Mesendoderm (in vitro differentiated cells): ENCODE data around the gene XPA.

Source experiments
- DNase-seq: peaks from one replicate; pipeline ENCODE4 v3.0.0; 2013
- H2AK5ac ChIP-seq: 2 replicates; pipeline ENCODE4 v1.6.1; 2013; ENCODE audit warnings: low read length, inconsistent platforms
- H2BK120ac ChIP-seq: 2 replicates; pipeline ENCODE4 v1.6.1; 2013; ENCODE audit warnings: low read depth, mild to moderate bottlenecking, low read length, moderate library complexity, mixed read lengths
- H2BK15ac ChIP-seq: replicated peaks from 2 replicates; pipeline ENCODE4 v1.6.1; 2013; ENCODE audit warnings: low read depth, mild to moderate bottlenecking, moderate library complexity
- H2BK5ac ChIP-seq: 2 replicates; pipeline ENCODE4 v1.6.1; 2013; ENCODE audit warnings: low read length, inconsistent platforms
- H3K18ac ChIP-seq: 2 replicates; pipeline ENCODE4 v1.6.1; 2013; ENCODE audit warnings: mild to moderate bottlenecking, low read length, mixed read lengths
- H3K23ac ChIP-seq: one replicate; pipeline ENCODE4 v1.6.1; 2013; ENCODE audit warnings: low read length
- H3K27ac ChIP-seq: 2 replicates; pipeline ENCODE4 v1.5.1; 2013; ENCODE audit warnings: low read depth, mild to moderate bottlenecking, inconsistent platforms, low read length, moderate library complexity
- H3K27me3 ChIP-seq: 2 replicates; pipeline ENCODE4 v1.6.1; 2013; ENCODE audit warnings: low read length, control low read depth, mild to moderate bottlenecking, inconsistent platforms; ENCODE audit not compliant: insufficient read depth, poor library complexity
- H3K36me3 ChIP-seq: 2 replicates; pipeline ENCODE4 v1.6.1; 2013; ENCODE audit warnings: low read length, inconsistent platforms; ENCODE audit not compliant: control insufficient read depth, insufficient read depth
- H3K4ac ChIP-seq: one replicate; pipeline ENCODE4 v1.6.1; 2013; ENCODE audit warnings: low read depth, mild to moderate bottlenecking, low read length, moderate library complexity
- H3K4me1 ChIP-seq: 2 replicates; pipeline ENCODE4 v1.6.1; 2013; ENCODE audit warnings: low read depth, low read length, inconsistent platforms; ENCODE audit not compliant: control insufficient read depth
- H3K4me2 ChIP-seq: 2 replicates; pipeline ENCODE4 v1.6.1; 2013; ENCODE audit warnings: low read length
- H3K4me3 ChIP-seq: 2 replicates; pipeline ENCODE4 v1.5.1; 2013; ENCODE audit warnings: mild to moderate bottlenecking, low read length
- H3K56ac ChIP-seq: one replicate; pipeline ENCODE4 v1.6.1; 2013; ENCODE audit warnings: low read length
- H3K79me1 ChIP-seq: 2 replicates; pipeline ENCODE4 v1.6.1; 2013; ENCODE audit warnings: low read length, inconsistent platforms
- H3K79me2 ChIP-seq: 2 replicates; pipeline ENCODE4 v1.6.1; 2013; ENCODE audit warnings: mild to moderate bottlenecking, low read length; ENCODE audit not compliant: control insufficient read depth, insufficient read depth
- H3K9ac ChIP-seq: 2 replicates; pipeline ENCODE4 v1.6.1; 2013; ENCODE audit warnings: low read length, inconsistent platforms
- H4K5ac ChIP-seq: one replicate; pipeline ENCODE4 v1.6.1; 2013; ENCODE audit warnings: low read length
- H4K8ac ChIP-seq: one replicate; pipeline ENCODE4 v1.6.1; 2013; ENCODE audit warnings: low read depth, mild to moderate bottlenecking, control low read depth, low read length, moderate library complexity
- WGBS: extraction: QIAGEN DNeasy Blood & Tissue Kit; methylation state at CpG from one replicate; pipeline ENCODE4 v1.1.7; 2013; ENCODE audit warnings: low lambda C conversion rate, missing lambda C conversion rate; ENCODE audit not compliant: insufficient coverage; ENCODE audit errors: extremely low coverage; 5-methylcytosine and 5-hydroxymethylcytosine counted together

Gene XPA

GRCh38 chr9:97722331-97722730 lies 25.2 kb upstream of the XPA start:
- Histone ChIP-seq H3K4me2 (no peak overlapping the region), H3K79me2 (no peaks in the 10 kb centered on the region), H3K23ac (no peak overlapping the region), H3K27me3 (no peaks in the 10 kb centered on the region), H3K56ac (no peak overlapping the region), H2AK5ac (no peak overlapping the region), H3K36me3 (no peaks in the 10 kb centered on the region), H3K79me1 (no peaks in the 10 kb centered on the region), H2BK5ac (no peak overlapping the region), H3K18ac (no peak overlapping the region), H2BK15ac (no peak overlapping the region), H3K27ac (no peak overlapping the region), H3K4me1 (no peaks in the 10 kb centered on the region), H4K5ac (no peak overlapping the region), H3K9ac (no peak overlapping the region), H3K4ac (no peak overlapping the region), H4K8ac (no peak overlapping the region), H3K4me3 (no peak overlapping the region), H2BK120ac (no peak overlapping the region)
- no CpG with 5 or more reads among the region's 2 CpGs for WGBS
- no peak for DNase-seq

- Histone ChIP-seq H3K4ac (no peak overlapping the region), H4K8ac (no peak overlapping the region), H3K4me2 (no peak overlapping the region), H3K36me3 (no peaks in the 10 kb centered on the region), H3K79me2 (no peaks in the 10 kb centered on the region), H3K79me1 (no peaks in the 10 kb centered on the region), H4K5ac (no peak overlapping the region), H2BK120ac (no peak overlapping the region), H3K23ac (no peak overlapping the region), H3K27me3 (no peaks in the 10 kb centered on the region), H3K27ac (no peak overlapping the region), H3K4me3 (no peak overlapping the region), H2BK5ac (no peak overlapping the region), H3K4me1 (no peaks in the 10 kb centered on the region), H3K56ac (no peak overlapping the region), H2BK15ac (no peak overlapping the region), H3K9ac (no peak overlapping the region), H3K18ac (no peak overlapping the region), H2AK5ac (no peak overlapping the region)
- WGBS = no CpG with 5 or more reads among the region's 2 CpGs
- DNase-seq = no peak
Measured at GRCh38 chr9:97721396-97721795, 24.3 kb upstream of the XPA start.

DNA sequence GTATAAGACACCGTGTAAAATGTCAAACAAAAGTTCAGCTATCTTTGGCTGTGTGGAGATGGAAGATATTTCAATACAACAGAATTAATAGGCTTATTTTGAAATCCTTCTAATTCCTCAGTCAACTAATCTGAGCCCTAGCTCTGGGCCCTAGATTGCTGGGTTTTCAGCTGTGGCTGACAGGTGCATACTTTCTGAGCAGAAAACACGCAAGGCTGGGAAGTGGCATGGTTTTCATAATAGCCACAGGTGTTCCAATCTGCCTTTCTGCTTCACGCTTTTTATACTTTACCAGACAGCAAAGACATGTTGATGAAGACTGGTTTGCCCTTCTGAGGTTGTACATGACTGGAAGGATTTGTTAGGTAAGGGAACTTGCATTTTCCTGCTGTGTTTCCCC lies 20.7 kb upstream of the XPA start:
- Histone ChIP-seq H3K4me1 (no peaks in the 10 kb centered on the region), H3K36me3 (no peaks in the 10 kb centered on the region), H3K18ac (no peak overlapping the region), H3K79me1 (no peaks in the 10 kb centered on the region), H3K27me3 (no peaks in the 10 kb centered on the region), H2BK5ac (no peak overlapping the region), H2AK5ac (no peak overlapping the region), H3K4me2 (no peak overlapping the region), H3K9ac (no peak overlapping the region), H3K56ac (no peak overlapping the region), H4K5ac (no peak overlapping the region), H3K79me2 (no peaks in the 10 kb centered on the region), H2BK120ac (no peak overlapping the region), H2BK15ac (no peak overlapping the region), H3K23ac (no peak overlapping the region), H3K27ac (no peak overlapping the region), H4K8ac (no peak overlapping the region), H3K4ac (no peak overlapping the region), H3K4me3 (no peak overlapping the region)
- DNase-seq = no peak
- no CpG with 5 or more reads among the region's 3 CpGs for WGBS

DNA sequence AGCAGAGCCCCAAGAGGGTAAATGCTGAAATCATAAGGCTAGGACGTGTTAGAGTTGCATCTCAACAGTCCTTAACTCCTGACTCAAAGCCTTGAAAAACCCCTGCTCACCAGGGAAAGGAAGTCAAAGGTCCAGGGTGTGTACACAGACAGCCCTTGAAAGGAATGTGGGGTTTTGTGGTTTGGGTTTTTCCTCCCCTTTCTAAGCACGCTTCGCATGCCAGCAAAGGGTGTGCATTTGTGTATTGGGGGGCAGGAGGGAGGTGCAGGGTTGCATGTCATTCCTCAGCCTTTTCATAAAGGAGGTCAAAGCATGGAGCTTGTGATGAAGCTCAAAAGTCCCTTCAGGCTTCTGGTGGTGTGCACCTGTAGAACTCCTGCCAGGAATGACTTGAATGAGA lies 17.3 kb upstream of the XPA start:
- whole genome bisulfite sequencing = no CpG with 5 or more reads among the region's 3 CpGs

GRCh38 chr9:97711223-97711626 lies 14.1 kb upstream of the XPA start:
- H4K8ac ChIP-seq = no peak overlapping the region
- H2AK5ac ChIP-seq = no peak overlapping the region
- H3K27ac ChIP-seq = no peak overlapping the region
- no peak overlapping the region for H2BK5ac ChIP-seq
- H3K4me1 ChIP-seq = peaks cover 4% of the 10 kb centered on the region
- H3K23ac ChIP-seq = no peak overlapping the region
- no peak overlapping the region for H4K5ac ChIP-seq
- no peak overlapping the region for H2BK120ac ChIP-seq
- H3K36me3 ChIP-seq = no peaks in the 10 kb centered on the region
- H3K9ac ChIP-seq = no peak overlapping the region
- peak; percentile 83 for DNase-seq
- no peaks in the 10 kb centered on the region for H3K27me3 ChIP-seq
- no peak overlapping the region for H2BK15ac ChIP-seq
- H3K79me1 ChIP-seq = no peaks in the 10 kb centered on the region
- H3K56ac ChIP-seq = no peak overlapping the region
- no CpG with 5 or more reads among the region's 12 CpGs for WGBS
- peak overlapping the region; percentile 41 for H3K4me2 ChIP-seq
- H3K4ac ChIP-seq = no peak overlapping the region
- H3K18ac ChIP-seq = no peak overlapping the region
- H3K4me3 ChIP-seq = no peak overlapping the region
- H3K79me2 ChIP-seq = no peaks in the 10 kb centered on the region

More for the DNA sequence above, 17.3 kb upstream of the XPA start:
- no peak overlapping the region for H4K5ac ChIP-seq
- no peak overlapping the region for H3K4ac ChIP-seq
- no peaks in the 10 kb centered on the region for H3K79me1 ChIP-seq
- H3K23ac ChIP-seq = no peak overlapping the region
- no peak for DNase-seq
- no peak overlapping the region for H2AK5ac ChIP-seq
- no peaks in the 10 kb centered on the region for H3K79me2 ChIP-seq
- H2BK120ac ChIP-seq = no peak overlapping the region
- H3K27ac ChIP-seq = no peak overlapping the region
- no peaks in the 10 kb centered on the region for H3K27me3 ChIP-seq
- no peaks in the 10 kb centered on the region for H3K36me3 ChIP-seq
- no peak overlapping the region for H3K18ac ChIP-seq
- peaks cover 4% of the 10 kb centered on the region for H3K4me1 ChIP-seq
- no peak overlapping the region for H2BK5ac ChIP-seq
- no peak overlapping the region for H3K4me3 ChIP-seq
- no peak overlapping the region for H3K4me2 ChIP-seq
- H3K56ac ChIP-seq = no peak overlapping the region
- H4K8ac ChIP-seq = no peak overlapping the region
- H2BK15ac ChIP-seq = no peak overlapping the region
- H3K9ac ChIP-seq = no peak overlapping the region

DNA sequence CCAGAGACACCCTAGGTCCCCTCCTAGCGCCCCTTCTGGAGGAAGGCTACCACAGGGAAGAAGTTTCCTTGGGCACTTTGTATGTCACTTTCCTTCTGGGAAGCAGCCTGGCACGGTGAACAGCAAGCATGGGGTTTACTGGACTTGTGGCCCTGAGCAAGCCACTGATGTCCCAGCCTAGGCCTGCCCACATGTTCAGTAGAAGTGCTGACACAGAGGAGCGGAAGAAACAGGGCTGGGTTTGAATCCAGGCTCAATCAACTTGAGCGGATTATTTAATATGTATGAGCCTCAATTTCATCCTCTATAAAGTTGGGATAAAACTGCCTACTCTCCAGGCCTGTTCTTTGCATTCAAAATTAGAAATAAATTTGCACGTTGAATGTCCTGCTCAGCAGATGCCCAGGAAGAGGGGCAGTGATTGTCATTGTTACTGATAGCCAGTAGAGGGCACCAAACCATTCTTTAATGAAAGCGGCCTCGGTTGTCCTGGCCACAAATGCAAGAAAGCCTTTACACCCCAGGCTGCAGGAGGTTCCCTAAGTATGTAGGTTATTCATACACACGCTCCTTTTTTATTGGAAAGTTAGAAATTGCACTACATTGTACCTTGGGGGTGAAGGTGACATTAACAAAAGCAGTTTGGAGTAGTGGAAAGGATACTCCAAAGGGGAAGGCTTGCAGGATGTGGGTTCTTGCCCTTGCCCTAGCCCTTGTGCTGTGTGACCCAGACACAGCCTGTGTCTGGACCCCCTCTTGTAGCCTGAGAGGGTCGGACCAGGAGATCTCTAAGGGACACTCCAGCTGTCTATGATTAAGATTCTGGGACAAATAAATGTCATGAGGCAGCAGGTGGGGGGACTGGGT lies 13.4 kb upstream of the XPA start:
- H3K18ac ChIP-seq = no peak overlapping the region
- peak; percentile 79 for DNase-seq
- no peak overlapping the region for H3K4me2 ChIP-seq
- no peak overlapping the region for H2BK15ac ChIP-seq
- peaks cover 4% of the 10 kb centered on the region for H3K4me1 ChIP-seq
- H2BK120ac ChIP-seq = no peak overlapping the region
- no peak overlapping the region for H2BK5ac ChIP-seq
- H2AK5ac ChIP-seq = no peak overlapping the region
- no peak overlapping the region for H3K56ac ChIP-seq
- no peaks in the 10 kb centered on the region for H3K79me2 ChIP-seq
- H4K5ac ChIP-seq = no peak overlapping the region
- H3K23ac ChIP-seq = no peak overlapping the region
- no peaks in the 10 kb centered on the region for H3K27me3 ChIP-seq
- H3K4me3 ChIP-seq = no peak overlapping the region
- no CpG with 5 or more reads among the region's 9 CpGs for WGBS
- no peak overlapping the region for H4K8ac ChIP-seq
- H3K4ac ChIP-seq = no peak overlapping the region
- no peaks in the 10 kb centered on the region for H3K36me3 ChIP-seq
- H3K9ac ChIP-seq = no peak overlapping the region
- no peaks in the 10 kb centered on the region for H3K79me1 ChIP-seq
- H3K27ac ChIP-seq = no peak overlapping the region
